ENCODE results near the gene XAGE3.
"Not testable (repeated sequence)": the region's sequence is repeated elsewhere in the genome, so short reads cannot be mapped to it uniquely, and the experiment has no call there.

The XAGE3 gene

GRCh38 chrX:52852110-52852860 is 15.6 kb downstream of the XAGE3 start:
- Histone ChIP-seq H3K9me2 (replicated peaks; ENCODE audit: insufficient read depth, low read length) (no peaks in the 10 kb centered on the region), H3K79me2 (ENCODE audit: insufficient read depth, low read length) (no peaks in the 10 kb centered on the region), H3K9ac (ENCODE audit: low read length) (no peak overlapping the region), H3K27ac (ENCODE audit: low read depth, low read length) (no peak overlapping the region), H3K27me3 (ENCODE audit: low read length) (no peaks in the 10 kb centered on the region), H3K4me2 (ENCODE audit: low read depth, low read length, poor library complexity, severe bottlenecking) (no peak overlapping the region), H2AFZ (ENCODE audit: low read depth, low read length, severe bottlenecking) (no peak overlapping the region), H3F3A (ENCODE audit: insufficient read depth) (no peaks in the 10 kb centered on the region), H3K9me3 (ENCODE audit: insufficient read depth, low read length) (no peaks in the 10 kb centered on the region), H3K36me3 (ENCODE audit: low read length) (no peaks in the 10 kb centered on the region), H3K4me3 (ENCODE audit: insufficient read depth, low read length, poor library complexity, severe bottlenecking) (no peak overlapping the region), H4K20me1 (ENCODE audit: low read depth, low read length) (no peaks in the 10 kb centered on the region)
- TF ChIP-seq EZH2phosphoT487 (conservative IDR thresholded peaks at IDR 0.05; ENCODE audit: low read length): no peak

GRCh38 chrX:52843619-52844018 is 24.3 kb downstream of the XAGE3 start:
- H3K4me2 ChIP-seq (ENCODE audit: low read depth, low read length, poor library complexity, severe bottlenecking); H3K27ac ChIP-seq (ENCODE audit: low read depth, low read length); H3K9me2 ChIP-seq (replicated peaks; ENCODE audit: insufficient read depth, low read length); H3F3A ChIP-seq (ENCODE audit: insufficient read depth); H3K4me3 ChIP-seq (ENCODE audit: insufficient read depth, low read length, poor library complexity, severe bottlenecking); H3K79me2 ChIP-seq (ENCODE audit: insufficient read depth, low read length); H3K36me3 ChIP-seq (ENCODE audit: low read length); H4K20me1 ChIP-seq (ENCODE audit: low read depth, low read length); H3K9ac ChIP-seq (ENCODE audit: low read length); H3K9me3 ChIP-seq (ENCODE audit: insufficient read depth, low read length); H3K27me3 ChIP-seq (ENCODE audit: low read length); H2AFZ ChIP-seq (ENCODE audit: low read depth, low read length, severe bottlenecking): not testable (repeated sequence)

GRCh38 chrX:52839137-52839536 is 28.7 kb downstream of the XAGE3 start:
- H3K27ac ChIP-seq (ENCODE audit: low read depth, low read length): no peak overlapping the region
- H3K79me2 ChIP-seq (ENCODE audit: insufficient read depth, low read length): no peaks in the 10 kb centered on the region
- no peak overlapping the region for H3K4me2 ChIP-seq (ENCODE audit: low read depth, low read length, poor library complexity, severe bottlenecking)
- H2AFZ ChIP-seq (ENCODE audit: low read depth, low read length, severe bottlenecking): no peak overlapping the region
- no peaks in the 10 kb centered on the region for H3K9me2 ChIP-seq (replicated peaks; ENCODE audit: insufficient read depth, low read length)
- H3K4me3 ChIP-seq (ENCODE audit: insufficient read depth, low read length, poor library complexity, severe bottlenecking): no peak overlapping the region
- H3K9me3 ChIP-seq (ENCODE audit: insufficient read depth, low read length): no peaks in the 10 kb centered on the region
- TF ChIP-seq CTCF (IDR thresholded peaks at IDR 0.05; ENCODE audit: insufficient read depth, low read length, poor library complexity, severe bottlenecking) (no peak), EZH2phosphoT487 (conservative IDR thresholded peaks at IDR 0.05; ENCODE audit: low read length) (no peak)
- no peaks in the 10 kb centered on the region for H4K20me1 ChIP-seq (ENCODE audit: low read depth, low read length)
- no peaks in the 10 kb centered on the region for H3K27me3 ChIP-seq (ENCODE audit: low read length)
- H3F3A ChIP-seq (ENCODE audit: insufficient read depth): no peaks in the 10 kb centered on the region
- H3K9ac ChIP-seq (ENCODE audit: low read length): no peak overlapping the region
- no peaks in the 10 kb centered on the region for H3K36me3 ChIP-seq (ENCODE audit: low read length)

DNA sequence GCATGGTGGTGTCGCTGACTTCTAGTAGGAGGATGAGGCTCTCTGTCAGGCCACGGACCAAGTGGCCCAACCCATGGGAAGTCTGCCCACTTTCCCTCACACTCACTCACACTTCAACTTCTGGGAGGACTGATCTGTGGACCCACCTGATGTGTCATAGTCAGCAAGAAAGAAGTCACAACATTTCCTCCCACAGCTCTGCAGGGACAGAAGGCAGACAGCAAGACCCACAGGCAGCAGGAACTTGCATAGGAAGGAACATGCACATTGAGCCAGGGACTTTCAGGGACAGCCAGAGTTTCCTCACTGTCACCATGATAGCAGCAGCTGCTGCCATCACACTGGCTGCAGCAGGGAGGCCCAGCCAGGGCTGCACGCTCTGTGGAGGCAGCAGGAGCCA is 37.3 kb downstream of the XAGE3 start:
- Histone ChIP-seq H3F3A (ENCODE audit: insufficient read depth) (no peaks in the 10 kb centered on the region), H4K20me1 (ENCODE audit: low read depth, low read length) (no peaks in the 10 kb centered on the region), H3K27ac (ENCODE audit: low read depth, low read length) (no peak overlapping the region), H3K36me3 (ENCODE audit: low read length) (no peaks in the 10 kb centered on the region), H3K9ac (ENCODE audit: low read length) (no peak overlapping the region), H3K79me2 (ENCODE audit: insufficient read depth, low read length) (no peaks in the 10 kb centered on the region), H2AFZ (ENCODE audit: low read depth, low read length, severe bottlenecking) (no peak overlapping the region), H3K9me2 (replicated peaks; ENCODE audit: insufficient read depth, low read length) (no peaks in the 10 kb centered on the region), H3K9me3 (ENCODE audit: insufficient read depth, low read length) (no peaks in the 10 kb centered on the region), H3K27me3 (ENCODE audit: low read length) (no peaks in the 10 kb centered on the region), H3K4me3 (ENCODE audit: insufficient read depth, low read length, poor library complexity, severe bottlenecking) (no peak overlapping the region), H3K4me2 (ENCODE audit: low read depth, low read length, poor library complexity, severe bottlenecking) (no peak overlapping the region)
- TF ChIP-seq EZH2phosphoT487 (conservative IDR thresholded peaks at IDR 0.05; ENCODE audit: low read length) (no peak), CTCF (IDR thresholded peaks at IDR 0.05; ENCODE audit: insufficient read depth, low read length, poor library complexity, severe bottlenecking) (no peak)

Data from SU-DHL-6 (cell line).